Osteoblast (primary cell): ENCODE results near the gene CCHCR1. TPM values are rescaled to one million over a fixed set of nuclear protein-coding genes. Genes with fewer than 3 reads are reported as not detected.

Source experiments
- DNase-seq: peaks from one replicate; pipeline ENCODE4 v3.0.0; 2011; ENCODE audit warnings: low spot score, mixed read lengths; ENCODE audit not compliant: insufficient read length; ENCODE audit errors: missing footprints
- H2AFZ ChIP-seq: 2 replicates; pipeline ENCODE4 v1.6.0; 2011; ENCODE audit warnings: mild to moderate bottlenecking, low read length
- H3K27ac ChIP-seq: 2 replicates; pipeline ENCODE4 v1.5.1; 2011; ENCODE audit warnings: mild to moderate bottlenecking, low read depth, low read length, moderate library complexity
- H3K27me3 ChIP-seq: 2 replicates; pipeline ENCODE4 v1.6.0; 2012; ENCODE audit warnings: mild to moderate bottlenecking, control low read depth, inconsistent platforms, low read length, moderate library complexity; ENCODE audit not compliant: insufficient read depth
- H3K36me3 ChIP-seq: 2 replicates; pipeline ENCODE4 v1.5.1; 2011; ENCODE audit warnings: mild to moderate bottlenecking, low read length, control low read depth, moderate library complexity; ENCODE audit not compliant: insufficient read depth
- H3K4me1 ChIP-seq: 2 replicates; pipeline ENCODE4 v1.5.1; 2011; ENCODE audit warnings: mild to moderate bottlenecking, low read length, control low read depth, moderate library complexity; ENCODE audit not compliant: insufficient read depth
- H3K4me2 ChIP-seq: 2 replicates; pipeline ENCODE4 v1.6.0; 2011; ENCODE audit warnings: mild to moderate bottlenecking, low read length; ENCODE audit not compliant: insufficient read depth
- H3K4me3 ChIP-seq: fragments of 200-600 bp; sonication (generic); 3 replicates; pipeline ENCODE4 v1.5.1; 2012; ENCODE audit warnings: mild to moderate bottlenecking, low read length, inconsistent platforms; ENCODE audit not compliant: insufficient read depth
- H3K79me2 ChIP-seq: 2 replicates; pipeline ENCODE4 v1.6.0; 2012; ENCODE audit warnings: mild to moderate bottlenecking, low read length, control low read depth, inconsistent platforms; ENCODE audit not compliant: insufficient read depth
- H3K9me3 ChIP-seq: 2 replicates; pipeline ENCODE4 v1.5.1; 2011; ENCODE audit warnings: low read depth, low read length, control low read depth
- H4K20me1 ChIP-seq: 2 replicates; pipeline ENCODE4 v1.6.0; 2012; ENCODE audit warnings: mild to moderate bottlenecking, low read length, control low read depth; ENCODE audit not compliant: insufficient read depth
- total RNA-seq: library from RNA; depleted of rRNA; stranded (reverse); fragments of >200 nt; gene quantifications from 2 replicates; pipeline ENCODE4 v1.2.3, GENCODE V29; 2012
- TF ChIP-seq, protein P1 (sequence below): IDR thresholded peaks from 2 replicates; pipeline ENCODE4 v1.5.1; 2011; ENCODE audit warnings: mild to moderate bottlenecking, low read depth, low read length, moderate library complexity; ENCODE audit errors: extremely low read depth

CCHCR1 gene
- total RNA-seq, 1 donor = 14.1 TPM

GRCh38 chr6:31180500-31180899 is 22.9 kb upstream of the CCHCR1 start:
- Histone ChIP-seq H3K4me1 (peaks cover 7% of the 10 kb centered on the region), H3K27ac (no peak overlapping the region), H3K4me2 (peak overlapping the region; percentile 26), H3K4me3 (peak overlapping the region; percentile 70), H4K20me1 (no peaks in the 10 kb centered on the region), H3K79me2 (peaks cover 8% of the 10 kb centered on the region), H3K27me3 (no peaks in the 10 kb centered on the region), H2AFZ (peak overlapping the region; percentile 59), H3K9me3 (no peaks in the 10 kb centered on the region), H3K36me3 (no peaks in the 10 kb centered on the region)
- DNase-seq = peak; percentile 97
- TF ChIP-seq, protein P1, sequence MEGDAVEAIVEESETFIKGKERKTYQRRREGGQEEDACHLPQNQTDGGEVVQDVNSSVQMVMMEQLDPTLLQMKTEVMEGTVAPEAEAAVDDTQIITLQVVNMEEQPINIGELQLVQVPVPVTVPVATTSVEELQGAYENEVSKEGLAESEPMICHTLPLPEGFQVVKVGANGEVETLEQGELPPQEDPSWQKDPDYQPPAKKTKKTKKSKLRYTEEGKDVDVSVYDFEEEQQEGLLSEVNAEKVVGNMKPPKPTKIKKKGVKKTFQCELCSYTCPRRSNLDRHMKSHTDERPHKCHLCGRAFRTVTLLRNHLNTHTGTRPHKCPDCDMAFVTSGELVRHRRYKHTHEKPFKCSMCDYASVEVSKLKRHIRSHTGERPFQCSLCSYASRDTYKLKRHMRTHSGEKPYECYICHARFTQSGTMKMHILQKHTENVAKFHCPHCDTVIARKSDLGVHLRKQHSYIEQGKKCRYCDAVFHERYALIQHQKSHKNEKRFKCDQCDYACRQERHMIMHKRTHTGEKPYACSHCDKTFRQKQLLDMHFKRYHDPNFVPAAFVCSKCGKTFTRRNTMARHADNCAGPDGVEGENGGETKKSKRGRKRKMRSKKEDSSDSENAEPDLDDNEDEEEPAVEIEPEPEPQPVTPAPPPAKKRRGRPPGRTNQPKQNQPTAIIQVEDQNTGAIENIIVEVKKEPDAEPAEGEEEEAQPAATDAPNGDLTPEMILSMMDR = no peak

- no peaks in the 10 kb centered on the region for H4K20me1 ChIP-seq
- H3K27me3 ChIP-seq = no peaks in the 10 kb centered on the region
- no peaks in the 10 kb centered on the region for H3K9me3 ChIP-seq
- no peak for DNase-seq
- H2AFZ ChIP-seq = peak overlapping the region; percentile 59
- H3K4me1 ChIP-seq = peaks cover 7% of the 10 kb centered on the region
- no peak overlapping the region for H3K27ac ChIP-seq
- H3K4me2 ChIP-seq = peak overlapping the region; percentile 26
- peak overlapping the region; percentile 70 for H3K4me3 ChIP-seq
- H3K79me2 ChIP-seq = peaks cover 8% of the 10 kb centered on the region
- TF ChIP-seq, protein P1 = no peak
- H3K36me3 ChIP-seq = no peaks in the 10 kb centered on the region
These were observed 22.3 kb upstream of the CCHCR1 start for GRCh38 chr6:31179896-31180295.

DNA sequence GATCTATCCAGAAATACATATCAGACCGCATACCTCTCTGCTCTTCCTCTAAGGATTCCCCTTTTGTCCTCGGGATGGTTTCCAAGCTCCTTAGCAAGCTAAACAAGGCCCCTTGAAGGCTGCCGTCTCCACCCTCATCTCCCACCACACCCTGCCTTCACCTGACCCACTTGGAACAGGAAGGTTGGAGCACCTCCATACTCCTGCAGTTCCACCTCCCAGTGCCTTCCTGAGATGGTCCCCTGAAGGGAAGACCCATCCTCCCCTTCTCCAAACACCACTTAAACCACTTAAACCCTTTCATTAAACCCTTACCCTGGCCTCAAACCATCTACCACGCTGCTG is 21.4 kb upstream of the CCHCR1 start:
- TF ChIP-seq, protein P1 = no peak
- Histone ChIP-seq H3K27me3 (no peaks in the 10 kb centered on the region), H3K36me3 (no peaks in the 10 kb centered on the region), H3K4me1 (peaks cover 7% of the 10 kb centered on the region), H2AFZ (no peak overlapping the region), H3K79me2 (peaks cover 8% of the 10 kb centered on the region), H3K27ac (no peak overlapping the region), H3K9me3 (no peaks in the 10 kb centered on the region), H4K20me1 (no peaks in the 10 kb centered on the region), H3K4me2 (no peak overlapping the region), H3K4me3 (no peak overlapping the region)
- DNase-seq = no peak

DNA sequence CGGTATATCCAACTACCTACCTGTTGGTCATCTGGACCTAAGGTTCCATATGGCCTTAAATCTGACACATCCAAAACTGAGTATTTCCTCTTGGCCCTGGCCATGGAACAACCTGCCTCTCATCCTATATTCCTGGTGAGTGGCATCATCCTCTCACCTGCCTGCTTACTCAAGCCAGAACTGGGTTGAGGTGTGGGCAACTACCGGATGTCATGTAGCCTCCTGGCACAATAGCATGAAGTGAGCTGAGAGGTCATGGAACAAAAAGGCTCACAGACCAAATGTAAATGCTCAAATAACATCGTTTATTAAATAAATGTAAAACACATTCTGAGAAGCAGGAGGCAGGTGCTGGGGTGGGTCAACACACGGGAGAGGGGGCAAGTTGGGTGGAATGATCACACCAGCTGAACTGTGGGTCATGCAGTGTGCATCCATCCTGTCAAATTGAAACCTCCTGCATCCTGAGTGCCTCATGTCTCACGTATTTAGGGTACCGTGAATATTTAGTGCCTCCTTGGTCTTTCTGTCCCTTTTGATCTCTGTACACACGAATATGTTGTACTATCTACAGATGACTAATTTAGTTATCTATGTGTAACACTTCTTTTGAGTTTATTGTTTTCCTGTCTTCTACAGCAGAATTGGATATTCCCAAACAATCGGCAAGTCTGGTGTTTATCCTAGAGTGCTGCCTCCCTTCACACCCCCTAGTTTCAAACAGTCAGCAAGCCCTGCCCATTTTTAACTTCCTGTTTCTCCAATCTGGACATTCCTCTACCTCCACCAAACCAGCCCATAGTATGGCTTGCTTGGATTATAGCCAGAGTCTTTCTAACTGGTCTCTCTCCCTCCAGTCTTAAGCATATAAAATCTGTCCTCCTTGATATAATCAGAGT is 20.8 kb upstream of the CCHCR1 start:
- Histone ChIP-seq H3K9me3 (no peaks in the 10 kb centered on the region), H3K36me3 (no peaks in the 10 kb centered on the region), H3K27me3 (no peaks in the 10 kb centered on the region), H4K20me1 (no peaks in the 10 kb centered on the region), H3K4me2 (no peak overlapping the region), H3K79me2 (peaks cover 8% of the 10 kb centered on the region), H3K27ac (no peak overlapping the region), H3K4me1 (peaks cover 7% of the 10 kb centered on the region), H2AFZ (no peak overlapping the region), H3K4me3 (no peak overlapping the region)
- TF ChIP-seq, protein P1 = no peak
- DNase-seq = no peak
